Glutamatergic neuron (in vitro differentiated cells): ENCODE measurements around the gene PLEKHS1. TPM values are rescaled to one million over a fixed set of nuclear protein-coding genes. Genes with fewer than 3 reads are reported as not detected.

ENCODE experiments used
- DNase-seq: peaks from one replicate; pipeline ENCODE4 v3.0.0; 2022
- H3K27ac Mint-ChIP-seq: one replicate; pipeline ENCODE4 v1.8.0; 2020; ENCODE audit warnings: mild to moderate bottlenecking, mixed read lengths, inconsistent platforms; ENCODE audit not compliant: unreplicated experiment
- H3K27me3 Mint-ChIP-seq: one replicate; pipeline ENCODE4 v1.8.0; 2020; ENCODE audit warnings: mild to moderate bottlenecking, moderate library complexity, mixed read lengths, inconsistent platforms; ENCODE audit not compliant: unreplicated experiment
- H3K36me3 Mint-ChIP-seq: one replicate; pipeline ENCODE4 v1.8.0; 2020; ENCODE audit warnings: mild to moderate bottlenecking, mixed read lengths, inconsistent platforms; ENCODE audit not compliant: unreplicated experiment
- H3K4me1 Mint-ChIP-seq: one replicate; pipeline ENCODE4 v1.8.0; 2020; ENCODE audit warnings: mild to moderate bottlenecking, low read depth, mixed read lengths, inconsistent platforms; ENCODE audit not compliant: unreplicated experiment
- H3K4me3 Mint-ChIP-seq: one replicate; pipeline ENCODE4 v1.8.0; 2020; ENCODE audit warnings: mild to moderate bottlenecking, mixed read lengths, inconsistent platforms; ENCODE audit not compliant: unreplicated experiment
- H3K9me3 Mint-ChIP-seq: one replicate; pipeline ENCODE4 v1.8.0; 2020; ENCODE audit warnings: mild to moderate bottlenecking, moderate library complexity, mixed read lengths, inconsistent platforms; ENCODE audit not compliant: unreplicated experiment
- CTCF ChIP-seq: fragments of 200-600 bp; sonication (generic); IDR thresholded peaks from one replicate; pipeline ENCODE4 v1.5.0; 2021; ENCODE audit not compliant: partially characterized antibody, unreplicated experiment
- total RNA-seq: library from RNA; stranded (reverse); fragmentation: NEBNext Ultra II Directional; extraction: Animal tissue kit (Norgen Biotek cat#: 25700); gene quantifications from one replicate; pipeline ENCODE4 v1.2.1, GENCODE V29; 2021; ENCODE audit not compliant: unreplicated experiment

Gene PLEKHS1
- total RNA-seq, 1 donor from 2014 or later, result not detected

GRCh38 chr10:113716109-113716910 is 35.2 kb upstream of the PLEKHS1 start:
- Mint-ChIP-seq H3K27ac (no peak overlapping the region), H3K27me3 (peaks cover 4% of the 10 kb centered on the region), H3K4me1 (peaks cover under 1% of the 10 kb centered on the region), H3K4me3 (no peak overlapping the region), H3K9me3 (no peaks in the 10 kb centered on the region), H3K36me3 (no peaks in the 10 kb centered on the region)
- no peak for TF ChIP-seq CTCF
- DNase-seq, result no peak

GRCh38 chr10:113718969-113719822 is 32.3 kb upstream of the PLEKHS1 start:
- Mint-ChIP-seq H3K27ac (no peak overlapping the region), H3K27me3 (peaks cover 4% of the 10 kb centered on the region), H3K4me1 (no peaks in the 10 kb centered on the region), H3K4me3 (no peak overlapping the region), H3K9me3 (no peaks in the 10 kb centered on the region), H3K36me3 (no peaks in the 10 kb centered on the region)
- no peak for TF ChIP-seq CTCF
- DNase-seq, result no peak

GRCh38 chr10:113720386-113720785 is 31.1 kb upstream of the PLEKHS1 start:
- H3K27ac Mint-ChIP-seq, result no peak overlapping the region
- no peak for TF ChIP-seq CTCF
- H3K36me3 Mint-ChIP-seq, result no peaks in the 10 kb centered on the region
- H3K4me1 Mint-ChIP-seq, result no peaks in the 10 kb centered on the region
- H3K4me3 Mint-ChIP-seq, result no peak overlapping the region
- peaks cover 4% of the 10 kb centered on the region for H3K27me3 Mint-ChIP-seq
- H3K9me3 Mint-ChIP-seq, result no peaks in the 10 kb centered on the region
- no peak for DNase-seq

DNA sequence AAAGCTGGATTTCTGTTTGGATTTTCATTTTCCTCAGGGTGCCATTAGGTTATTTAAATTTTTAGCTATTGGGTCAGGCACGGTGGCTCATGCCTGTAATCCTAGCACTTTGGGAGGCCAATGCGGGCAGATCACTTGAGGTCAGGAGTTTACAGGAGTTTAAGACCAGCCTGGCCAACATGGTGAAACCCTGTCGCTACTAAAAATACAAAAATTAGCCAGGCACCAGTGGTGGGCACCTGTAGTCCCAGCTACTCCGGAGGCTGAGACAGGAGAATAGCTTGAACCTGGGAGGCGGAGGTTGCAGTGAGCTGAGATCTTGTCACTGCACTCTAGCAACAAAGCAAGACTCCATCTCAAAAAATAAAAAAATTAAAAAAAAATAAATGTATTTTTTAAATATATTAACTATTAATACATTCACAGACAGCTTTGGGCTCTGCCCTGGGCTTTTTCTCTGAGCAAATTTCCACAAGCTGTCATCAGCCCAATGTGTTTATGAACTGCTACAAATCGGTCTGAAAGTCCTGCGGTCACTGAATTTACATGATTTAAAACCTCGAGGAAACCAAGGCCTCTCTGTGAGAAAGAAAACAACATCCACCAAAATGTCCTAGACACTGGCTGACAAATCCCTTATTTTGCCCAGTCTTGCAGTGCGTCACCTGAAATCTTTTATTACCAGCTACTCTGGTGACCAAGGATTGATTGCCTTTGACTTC is 19.2 kb upstream of the PLEKHS1 start:
- DNase-seq, result no peak
- Mint-ChIP-seq H3K36me3 (no peaks in the 10 kb centered on the region), H3K27me3 (peaks cover 3% of the 10 kb centered on the region), H3K4me1 (no peaks in the 10 kb centered on the region), H3K27ac (no peak overlapping the region), H3K9me3 (peaks cover 3% of the 10 kb centered on the region), H3K4me3 (no peak overlapping the region)
- no peak for TF ChIP-seq CTCF
